Stimulated activated naive CD8-positive, alpha-beta T cell treated with anti-CD3 and anti-CD28 coated beads, Interleukin-15, amount 100 ng/mL, for 72 hours (primary cell): ENCODE measurements around the gene RASAL2.

ENCODE experiments used
- ATAC-seq: fragments of 150-1000 bp; cut with Tn5 transposase; 2 replicates; pipeline ENCODE4 v1.10.0; 2021; ENCODE audit warnings: mild to moderate bottlenecking, moderate library complexity
- DNase-seq, 2 donors: peaks; one replicate each; pipeline ENCODE4 v3.0.0; 2021 to 2022
- H3K27ac Mint-ChIP-seq, 2 donors: one replicate each; pipeline ENCODE4 v1.8.0; 2022; ENCODE audit warnings: mild to moderate bottlenecking in 2 of 2, mixed read lengths in 2 of 2, moderate library complexity in 2 of 2
- H3K27me3 Mint-ChIP-seq: one replicate; pipeline ENCODE4 v1.8.0; 2022; ENCODE audit warnings: mixed read lengths
- H3K4me1 Mint-ChIP-seq: one replicate; pipeline ENCODE4 v1.8.0; 2022; ENCODE audit warnings: mild to moderate bottlenecking, mixed read lengths
- H3K4me3 Mint-ChIP-seq, 2 donors: one replicate each; pipeline ENCODE4 v1.8.0; 2022; ENCODE audit warnings: mild to moderate bottlenecking in 2 of 2, mixed read lengths in 2 of 2, moderate library complexity in 1 of 2
- H3K9me3 Mint-ChIP-seq, 2 donors: one replicate each; pipeline ENCODE4 v1.8.0; 2022; ENCODE audit warnings: mixed read lengths in 2 of 2

RASAL2 gene

GRCh38 chr1:178397678-178398077 lies 303.8 kb downstream of the RASAL2 start:
- ATAC-seq (no peak), DNase-seq (no peak)
- no peak overlapping the region for H3K4me3 Mint-ChIP-seq
- no peaks in the 10 kb centered on the region for H3K9me3 Mint-ChIP-seq
- H3K4me1 Mint-ChIP-seq: no peaks in the 10 kb centered on the region
- H3K27me3 Mint-ChIP-seq: no peaks in the 10 kb centered on the region
- no peak overlapping the region for H3K27ac Mint-ChIP-seq

- no peak for ATAC-seq
- peak overlapping the region in 1 of 2 donors; percentile 91 for H3K27ac Mint-ChIP-seq
- no peaks in the 10 kb centered on the region for H3K4me1 Mint-ChIP-seq
- H3K27me3 Mint-ChIP-seq: no peaks in the 10 kb centered on the region
- no peak overlapping the region for H3K4me3 Mint-ChIP-seq
- H3K9me3 Mint-ChIP-seq: no peaks in the 10 kb centered on the region
- no peak for DNase-seq
Measured at GRCh38 chr1:178399177-178399728, 305.3 kb downstream of the RASAL2 start.

GRCh38 chr1:178405137-178405536 lies 311.2 kb downstream of the RASAL2 start:
- no peak overlapping the region for H3K27ac Mint-ChIP-seq
- H3K4me3 Mint-ChIP-seq: no peak overlapping the region
- no peak for ATAC-seq
- DNase-seq: no peak
- H3K27me3 Mint-ChIP-seq: peaks cover 5% of the 10 kb centered on the region
- peaks cover 0 to 6% of the 10 kb centered on the region in 2 donors for H3K9me3 Mint-ChIP-seq
- H3K4me1 Mint-ChIP-seq: no peaks in the 10 kb centered on the region

GRCh38 chr1:178407215-178407614 lies 313.3 kb downstream of the RASAL2 start:
- DNase-seq (no peak), ATAC-seq (no peak)
- no peak overlapping the region for H3K27ac Mint-ChIP-seq
- no peak overlapping the region for H3K4me3 Mint-ChIP-seq
- no peaks in the 10 kb centered on the region for H3K4me1 Mint-ChIP-seq
- H3K9me3 Mint-ChIP-seq: peaks cover 0 to 6% of the 10 kb centered on the region in 2 donors
- peaks cover 14% of the 10 kb centered on the region for H3K27me3 Mint-ChIP-seq

GRCh38 chr1:178407655-178408054 lies 313.8 kb downstream of the RASAL2 start:
- ATAC-seq (no peak), DNase-seq (no peak)
- Mint-ChIP-seq H3K9me3 (peaks cover 0 to 6% of the 10 kb centered on the region in 2 donors), H3K4me3 (no peak overlapping the region), H3K27ac (no peak overlapping the region), H3K4me1 (no peaks in the 10 kb centered on the region), H3K27me3 (peaks cover 14% of the 10 kb centered on the region)

- H3K27me3 Mint-ChIP-seq: peaks cover 14% of the 10 kb centered on the region
- no peaks in the 10 kb centered on the region for H3K4me1 Mint-ChIP-seq
- DNase-seq (no peak), ATAC-seq (no peak)
- H3K4me3 Mint-ChIP-seq: no peak overlapping the region
- H3K27ac Mint-ChIP-seq: no peak overlapping the region
- peaks cover 0 to 6% of the 10 kb centered on the region in 2 donors for H3K9me3 Mint-ChIP-seq
Measured at GRCh38 chr1:178408871-178409270, 315.0 kb downstream of the RASAL2 start.

- no peak for DNase-seq
- Mint-ChIP-seq H3K27me3 (peaks cover 14% of the 10 kb centered on the region), H3K4me1 (no peaks in the 10 kb centered on the region), H3K27ac (no peak overlapping the region), H3K9me3 (peaks cover 0 to 6% of the 10 kb centered on the region in 2 donors), H3K4me3 (no peak overlapping the region)
- no peak for ATAC-seq
Measured at GRCh38 chr1:178409541-178409940, 315.6 kb downstream of the RASAL2 start.

- ATAC-seq (no peak), DNase-seq (no peak)
- Mint-ChIP-seq H3K4me1 (no peaks in the 10 kb centered on the region), H3K4me3 (no peak overlapping the region), H3K9me3 (peaks cover 1 to 9% of the 10 kb centered on the region in 2 donors), H3K27me3 (peaks cover 14% of the 10 kb centered on the region), H3K27ac (no peak overlapping the region)
Measured at GRCh38 chr1:178411756-178412399, 318.0 kb downstream of the RASAL2 start.

- peaks cover 5 to 14% of the 10 kb centered on the region in 2 donors for H3K9me3 Mint-ChIP-seq
- H3K27ac Mint-ChIP-seq: no peak overlapping the region
- ATAC-seq (no peak), DNase-seq (no peak)
- H3K4me3 Mint-ChIP-seq: no peak overlapping the region
- H3K4me1 Mint-ChIP-seq: no peaks in the 10 kb centered on the region
- H3K27me3 Mint-ChIP-seq: peaks cover 14% of the 10 kb centered on the region
Measured at GRCh38 chr1:178412400-178412770, 318.5 kb downstream of the RASAL2 start.

- DNase-seq: no peak
Measured at GRCh38 chr1:178417858-178418257, 324.0 kb downstream of the RASAL2 start.

GRCh38 chr1:178418284-178418955 lies 324.5 kb downstream of the RASAL2 start:
- H3K27ac Mint-ChIP-seq: no peak overlapping the region
- H3K9me3 Mint-ChIP-seq: peaks cover 5 to 8% of the 10 kb centered on the region in 2 donors
- H3K4me3 Mint-ChIP-seq: no peak overlapping the region
- no peaks in the 10 kb centered on the region for H3K4me1 Mint-ChIP-seq
- ATAC-seq: no peak
- DNase-seq: no peak
- H3K27me3 Mint-ChIP-seq: peaks cover 1% of the 10 kb centered on the region

More at GRCh38 chr1:178417858-178418257, 324.0 kb downstream of the RASAL2 start:
- Mint-ChIP-seq H3K27ac (no peak overlapping the region), H3K4me3 (no peak overlapping the region), H3K27me3 (no peaks in the 10 kb centered on the region), H3K4me1 (no peaks in the 10 kb centered on the region), H3K9me3 (peaks cover 5 to 8% of the 10 kb centered on the region in 2 donors)
- ATAC-seq: no peak

- Mint-ChIP-seq H3K27ac (no peak overlapping the region), H3K27me3 (no peaks in the 10 kb centered on the region), H3K4me1 (no peaks in the 10 kb centered on the region), H3K4me3 (no peak overlapping the region), H3K9me3 (no peaks in the 10 kb centered on the region)
- DNase-seq: no peak
- ATAC-seq: no peak
Measured at GRCh38 chr1:178434360-178434759, 340.5 kb downstream of the RASAL2 start.

- DNase-seq: no peak
- H3K27ac Mint-ChIP-seq: no peak overlapping the region
Measured at GRCh38 chr1:178434899-178435435, 341.1 kb downstream of the RASAL2 start.

GRCh38 chr1:178436899-178437298 lies 343.0 kb downstream of the RASAL2 start:
- DNase-seq: no peak
- peaks cover 6% of the 10 kb centered on the region for H3K27me3 Mint-ChIP-seq
- no peak overlapping the region for H3K27ac Mint-ChIP-seq

More at GRCh38 chr1:178434899-178435435, 341.1 kb downstream of the RASAL2 start:
- Mint-ChIP-seq H3K27me3 (no peaks in the 10 kb centered on the region), H3K9me3 (no peaks in the 10 kb centered on the region), H3K4me1 (no peaks in the 10 kb centered on the region), H3K4me3 (no peak overlapping the region)
- ATAC-seq: no peak

GRCh38 chr1:178438432-178438831 lies 344.5 kb downstream of the RASAL2 start:
- peaks cover 17% of the 10 kb centered on the region for H3K27me3 Mint-ChIP-seq

More at GRCh38 chr1:178436899-178437298, 343.0 kb downstream of the RASAL2 start:
- Mint-ChIP-seq H3K4me3 (no peak overlapping the region), H3K9me3 (no peaks in the 10 kb centered on the region), H3K4me1 (no peaks in the 10 kb centered on the region)
- ATAC-seq: no peak

GRCh38 chr1:178442925-178443324 lies 349.0 kb downstream of the RASAL2 start:
- DNase-seq (no peak), ATAC-seq (no peak)
- no peak overlapping the region for H3K4me3 Mint-ChIP-seq
- H3K9me3 Mint-ChIP-seq: no peaks in the 10 kb centered on the region
- H3K27ac Mint-ChIP-seq: no peak overlapping the region
- peaks cover 25% of the 10 kb centered on the region for H3K27me3 Mint-ChIP-seq
- H3K4me1 Mint-ChIP-seq: no peaks in the 10 kb centered on the region

More at GRCh38 chr1:178438432-178438831, 344.5 kb downstream of the RASAL2 start:
- Mint-ChIP-seq H3K4me1 (no peaks in the 10 kb centered on the region), H3K4me3 (no peak overlapping the region), H3K27ac (no peak overlapping the region), H3K9me3 (no peaks in the 10 kb centered on the region)
- ATAC-seq (no peak), DNase-seq (no peak)
